ENCODE results near the gene BABAM2. TPM values are rescaled to one million over a fixed set of nuclear protein-coding genes. Genes with fewer than 3 reads are reported as not detected.

BABAM2 gene
- total and polyA plus RNA-seq, 8 donors, result 27.1 to 49.2 (median 28.4) TPM

GRCh38 chr2:27984153-27984552 lies 93.6 kb downstream of the BABAM2 start:
- DNase-seq, result no peak
- ATAC-seq, result no peak
- peaks cover 8 to 11% of the 10 kb centered on the region in 2 donors for H3K4me1 ChIP-seq
- intact Hi-C loops (cut with DNase I), result no loop called here
- no peaks in the 10 kb centered on the region for H3K9me3 ChIP-seq
- H3K27ac ChIP-seq, result no peak overlapping the region
- no peaks in the 10 kb centered on the region for H3K36me3 ChIP-seq
- H3K27me3 ChIP-seq, result no peaks in the 10 kb centered on the region
- no peak for TF ChIP-seq CTCF (IDR thresholded peaks at IDR 0.05)
- no peak overlapping the region for H3K4me3 ChIP-seq

GRCh38 chr2:27988306-27988705 lies 97.8 kb downstream of the BABAM2 start:
- TF ChIP-seq CTCF (IDR thresholded peaks at IDR 0.05), result no peak
- Histone ChIP-seq H3K4me1 (peaks cover 8 to 18% of the 10 kb centered on the region in 2 donors), H3K27ac (peak overlapping the region in 1 of 2 donors; percentile 13), H3K9me3 (no peaks in the 10 kb centered on the region), H3K4me3 (no peak overlapping the region), H3K36me3 (no peaks in the 10 kb centered on the region), H3K27me3 (no peaks in the 10 kb centered on the region)
- intact Hi-C loops (cut with DNase I), result no loop called here
- ATAC-seq (no peak), DNase-seq (peak in 2 of 4 donors; percentile 19 to 20)

GRCh38 chr2:27988718-27989117 lies 98.2 kb downstream of the BABAM2 start:
- no peak for TF ChIP-seq CTCF (IDR thresholded peaks at IDR 0.05)
- Histone ChIP-seq H3K27ac (peak overlapping the region in 1 of 2 donors; percentile 13), H3K4me1 (peaks cover 8 to 22% of the 10 kb centered on the region in 2 donors), H3K27me3 (no peaks in the 10 kb centered on the region), H3K4me3 (no peak overlapping the region), H3K36me3 (no peaks in the 10 kb centered on the region), H3K9me3 (no peaks in the 10 kb centered on the region)
- ATAC-seq (no peak), DNase-seq (no peak)
- intact Hi-C loops (cut with DNase I), result no loop called here

- no peak overlapping the region for H3K27ac ChIP-seq
- no peak overlapping the region for H3K4me3 ChIP-seq
- ATAC-seq, result peak; percentile 31
- no peak for DNase-seq
- no peaks in the 10 kb centered on the region for H3K9me3 ChIP-seq
- no peaks in the 10 kb centered on the region for H3K27me3 ChIP-seq
- H3K36me3 ChIP-seq, result no peaks in the 10 kb centered on the region
- H3K4me1 ChIP-seq, result peaks cover 8 to 26% of the 10 kb centered on the region in 2 donors
- intact Hi-C loops (cut with DNase I), result no loop called here
- no peak for TF ChIP-seq CTCF (IDR thresholded peaks at IDR 0.05)
These were observed 98.6 kb downstream of the BABAM2 start for GRCh38 chr2:27989149-27989548.

- Histone ChIP-seq H3K9me3 (no peaks in the 10 kb centered on the region), H3K36me3 (no peaks in the 10 kb centered on the region), H3K4me1 (peaks cover 8 to 26% of the 10 kb centered on the region in 2 donors), H3K4me3 (no peak overlapping the region), H3K27ac (no peak overlapping the region), H3K27me3 (no peaks in the 10 kb centered on the region)
- intact Hi-C loops (cut with DNase I), result no loop called here
- no peak for ATAC-seq
- no peak for DNase-seq
- TF ChIP-seq CTCF (IDR thresholded peaks at IDR 0.05), result no peak
These were observed 99.6 kb downstream of the BABAM2 start for GRCh38 chr2:27990030-27990590.

Measured in left lung (tissue), 10 donors.